HEK293T (cell line): Measurements from ENCODE around the gene ZBTB20.

Source experiments
- ARNT ChIP-seq: fragments of 450-650 bp; IDR thresholded peaks from 2 replicates; pipeline ENCODE4 v1.6.1; 2017; ENCODE audit warnings: mild to moderate bottlenecking
- BHLHE40 ChIP-seq: fragments of 450-650 bp; IDR thresholded peaks from 2 replicates; pipeline ENCODE4 v1.6.1; 2016; ENCODE audit warnings: mild to moderate bottlenecking, moderate library complexity, borderline replicate concordance
- CTBP1 ChIP-seq: fragments of 450-650 bp; IDR thresholded peaks from 2 replicates; pipeline ENCODE4 v1.6.1; 2016; ENCODE audit warnings: borderline replicate concordance
- ELF4 ChIP-seq: fragments of 450-650 bp; IDR thresholded peaks from 2 replicates; pipeline ENCODE4 v1.6.1; 2017; ENCODE audit warnings: antibody characterized with exemption
- FOXA1 ChIP-seq: fragments of 450-650 bp; IDR thresholded peaks from 2 replicates; pipeline ENCODE4 v1.6.1; 2016; ENCODE audit warnings: mild to moderate bottlenecking
- FOXK2 ChIP-seq: fragments of 450-650 bp; IDR thresholded peaks from 2 replicates; pipeline ENCODE4 v1.6.1; 2016; ENCODE audit warnings: mild to moderate bottlenecking
- FOXM1 ChIP-seq: fragments of 450-650 bp; IDR thresholded peaks from 2 replicates; pipeline ENCODE4 v1.6.1; 2017; ENCODE audit warnings: mild to moderate bottlenecking, borderline replicate concordance
- L3MBTL2 ChIP-seq: fragments of 450-650 bp; conservative IDR thresholded peaks from 2 replicates; pipeline ENCODE4 v1.6.1; 2016; ENCODE audit warnings: mild to moderate bottlenecking
- NFRKB ChIP-seq: fragments of 450-650 bp; IDR thresholded peaks from 2 replicates; pipeline ENCODE4 v1.6.1; 2016; ENCODE audit warnings: mild to moderate bottlenecking, moderate library complexity
- SP1 ChIP-seq: fragments of 450-650 bp; IDR thresholded peaks from 2 replicates; pipeline ENCODE4 v1.6.1; 2017
- SUZ12 ChIP-seq: fragments of 450-650 bp; IDR thresholded peaks from 2 replicates; pipeline ENCODE4 v1.6.1; 2016; ENCODE audit warnings: mild to moderate bottlenecking
- ZNF384 ChIP-seq: fragments of 450-650 bp; IDR thresholded peaks from 2 replicates; pipeline ENCODE4 v1.6.1; 2016
- TF ChIP-seq, protein P1 (sequence below): fragments of 450-650 bp; IDR thresholded peaks from 2 replicates; pipeline ENCODE4 v1.6.1; 2016

DNA sequence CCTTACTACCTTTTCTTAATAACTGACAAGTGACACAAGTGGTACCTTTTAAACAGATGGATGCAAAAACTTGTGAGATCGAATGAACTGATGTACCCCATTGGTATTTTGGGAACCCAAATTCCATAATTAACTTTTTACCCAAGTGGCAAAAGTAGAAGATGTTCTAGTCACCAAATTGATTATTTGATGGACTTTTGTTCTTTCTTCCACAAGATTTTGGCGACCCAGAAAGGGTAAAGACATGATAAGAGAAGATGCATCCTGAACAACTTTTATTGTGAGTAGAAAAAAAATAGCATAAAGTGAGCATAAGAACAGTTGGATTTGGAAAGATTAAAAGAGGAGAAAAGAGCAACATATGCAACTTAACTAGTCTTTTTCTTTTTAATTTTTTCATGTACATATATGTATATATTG is 693.7 kb downstream of the ZBTB20 start:
- no peak for TF ChIP-seq FOXA1
- TF ChIP-seq ELF4, result no peak
- no peak for TF ChIP-seq FOXM1
- no peak for TF ChIP-seq L3MBTL2
- no peak for TF ChIP-seq NFRKB
- TF ChIP-seq CTBP1, result no peak
- TF ChIP-seq, protein P1, sequence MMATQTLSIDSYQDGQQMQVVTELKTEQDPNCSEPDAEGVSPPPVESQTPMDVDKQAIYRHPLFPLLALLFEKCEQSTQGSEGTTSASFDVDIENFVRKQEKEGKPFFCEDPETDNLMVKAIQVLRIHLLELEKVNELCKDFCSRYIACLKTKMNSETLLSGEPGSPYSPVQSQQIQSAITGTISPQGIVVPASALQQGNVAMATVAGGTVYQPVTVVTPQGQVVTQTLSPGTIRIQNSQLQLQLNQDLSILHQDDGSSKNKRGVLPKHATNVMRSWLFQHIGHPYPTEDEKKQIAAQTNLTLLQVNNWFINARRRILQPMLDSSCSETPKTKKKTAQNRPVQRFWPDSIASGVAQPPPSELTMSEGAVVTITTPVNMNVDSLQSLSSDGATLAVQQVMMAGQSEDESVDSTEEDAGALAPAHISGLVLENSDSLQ, result no peak
- no peak for TF ChIP-seq SUZ12
- no peak for TF ChIP-seq FOXK2
- no peak for TF ChIP-seq SP1
- no peak for TF ChIP-seq ZNF384
- TF ChIP-seq ARNT, result no peak
- no peak for TF ChIP-seq BHLHE40
